Mesodermal cell (in vitro differentiated cells): ENCODE measurements around the gene SGK2.

Experiments used
- H3K27ac ChIP-seq: 2 replicates; pipeline ENCODE4 v1.7.0; 2013; ENCODE audit warnings: mild to moderate bottlenecking, low read depth, low read length, moderate library complexity; ENCODE audit not compliant: severe bottlenecking
- H3K36me3 ChIP-seq: 2 replicates; pipeline ENCODE4 v1.7.1; 2013; ENCODE audit warnings: mild to moderate bottlenecking, low read length, moderate library complexity; ENCODE audit not compliant: control insufficient read depth, insufficient read depth
- H3K4me1 ChIP-seq: one replicate; pipeline ENCODE4 v1.7.1; 2013; ENCODE audit warnings: mild to moderate bottlenecking, low read length; ENCODE audit not compliant: insufficient read depth, control insufficient read depth, poor library complexity, severe bottlenecking
- H3K4me3 ChIP-seq: 2 replicates; pipeline ENCODE4 v1.7.0; 2013; ENCODE audit warnings: low read length, control low read depth, mild to moderate bottlenecking; ENCODE audit not compliant: insufficient read depth, poor library complexity, severe bottlenecking; ENCODE audit errors: extremely low read depth
- H3K9me3 ChIP-seq: 2 replicates; pipeline ENCODE4 v1.7.1; 2013; ENCODE audit warnings: mild to moderate bottlenecking, low read length, moderate library complexity; ENCODE audit not compliant: control insufficient read depth
- WGBS, 2 experiments: methylation state at CpG; one replicate each; pipeline ENCODE4 v1.1.5; 2013; ENCODE audit warnings: missing lambda C conversion rate in 2 of 2; ENCODE audit not compliant: insufficient coverage in 2 of 2; 5-methylcytosine and 5-hydroxymethylcytosine counted together

Gene SGK2

DNA sequence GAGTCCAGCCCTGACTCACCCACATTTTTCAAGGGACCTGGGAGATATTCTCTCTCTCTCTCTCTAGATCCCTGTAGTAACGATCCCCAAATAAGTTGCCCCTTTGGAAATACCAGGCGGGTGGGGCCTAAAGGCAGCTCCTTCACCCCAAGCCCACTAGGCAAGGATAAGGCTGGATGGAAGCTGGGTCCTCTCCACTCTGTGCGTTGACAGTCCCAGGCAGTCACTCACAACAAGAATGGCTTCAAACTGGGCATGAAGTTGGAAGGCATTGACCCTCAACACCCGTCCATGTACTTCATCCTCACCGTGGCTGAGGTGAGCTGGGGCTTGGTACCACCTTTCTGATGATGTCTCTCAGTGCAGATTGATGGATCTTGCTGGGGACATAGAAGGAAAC, 29.8 kb upstream of the SGK2 start:
- Histone ChIP-seq H3K9me3 (no peaks in the 10 kb centered on the region), H3K4me3 (no peak overlapping the region), H3K4me1 (no peaks in the 10 kb centered on the region), H3K36me3 (no peaks in the 10 kb centered on the region), H3K27ac (no peak overlapping the region)
- WGBS, 2 experiments, result 83 to 100% methylated on average over 2 to 3 of the region's 5 CpGs

DNA sequence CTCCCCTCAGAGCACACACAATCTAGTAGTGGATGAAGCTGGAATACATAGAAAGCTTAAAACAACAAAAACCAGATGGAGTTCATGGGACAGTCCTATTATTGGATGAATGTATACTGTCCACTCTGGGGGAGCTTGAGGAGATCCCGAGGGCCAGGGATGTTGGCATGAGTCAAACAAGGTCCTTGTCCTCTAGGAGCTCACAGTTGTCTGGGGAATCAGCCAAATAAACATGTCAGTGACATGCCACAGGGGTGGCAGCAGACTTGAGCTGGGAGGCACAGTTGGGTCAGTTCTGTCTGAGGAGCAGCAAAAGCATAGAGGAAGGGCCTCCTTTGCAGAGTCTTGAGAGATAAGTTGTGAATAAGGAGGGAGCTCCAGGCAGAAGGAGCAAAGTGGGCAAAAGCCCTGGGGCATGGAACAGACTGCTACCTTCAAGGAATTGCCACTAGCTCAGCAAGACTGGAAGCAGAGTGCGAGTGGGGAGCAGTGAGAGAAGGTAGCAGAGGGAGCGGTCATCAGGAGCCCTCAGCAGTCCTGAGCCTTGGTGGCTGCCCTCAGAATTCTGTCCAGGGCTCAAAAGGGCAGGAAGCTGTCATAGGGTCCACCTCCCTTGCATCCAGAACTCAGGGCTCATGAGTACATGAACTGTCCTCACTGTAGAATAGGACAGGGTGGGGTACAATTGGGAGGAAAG, 29.2 kb upstream of the SGK2 start:
- Histone ChIP-seq H3K27ac (no peak overlapping the region), H3K36me3 (no peaks in the 10 kb centered on the region), H3K4me1 (no peaks in the 10 kb centered on the region), H3K9me3 (no peaks in the 10 kb centered on the region), H3K4me3 (no peak overlapping the region)
- WGBS, 2 experiments, result 87 to 97% methylated on average over 3 of the region's 3 CpGs

DNA sequence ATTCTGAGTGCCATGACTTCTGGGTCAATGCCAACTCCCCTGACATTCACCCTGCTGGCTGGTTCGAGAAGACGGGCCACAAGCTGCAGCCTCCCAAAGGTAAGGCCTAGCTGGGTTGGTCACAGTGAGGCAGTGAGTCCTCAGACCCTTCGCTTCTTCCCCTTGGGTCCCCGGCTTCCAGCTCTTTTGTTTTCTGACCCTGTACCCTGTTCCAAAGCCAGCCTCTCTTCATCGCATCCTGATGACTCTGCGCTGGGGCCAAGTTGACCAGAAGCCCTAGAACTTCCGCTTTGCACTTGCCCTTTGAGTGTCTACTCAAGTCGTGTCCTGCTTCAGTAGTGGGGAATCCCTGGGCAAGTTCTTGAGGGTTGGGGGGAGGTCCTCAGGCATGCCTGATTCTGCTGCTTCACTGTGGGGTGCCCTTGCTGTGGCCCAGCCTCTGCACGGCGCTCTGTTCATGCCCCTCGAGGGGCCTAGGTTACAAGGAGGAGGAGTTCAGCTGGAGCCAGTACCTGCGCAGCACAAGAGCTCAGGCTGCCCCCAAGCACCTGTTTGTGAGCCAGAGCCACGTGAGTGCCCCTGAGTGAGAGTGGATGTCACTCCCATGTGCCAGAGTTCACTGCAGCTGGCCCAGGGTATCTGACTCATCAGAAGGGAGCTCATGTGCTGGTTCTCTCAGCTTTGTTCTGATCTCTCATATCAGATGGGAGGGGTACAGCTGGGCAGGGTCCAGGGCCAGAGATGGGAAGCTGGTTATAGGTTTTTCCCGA, 28.3 kb upstream of the SGK2 start:
- Histone ChIP-seq H3K27ac (no peak overlapping the region), H3K9me3 (no peaks in the 10 kb centered on the region), H3K36me3 (no peaks in the 10 kb centered on the region), H3K4me3 (no peak overlapping the region), H3K4me1 (no peaks in the 10 kb centered on the region)
- 94 to 95% methylated on average over 9 to 13 of the region's 14 CpGs for WGBS, 2 experiments

DNA sequence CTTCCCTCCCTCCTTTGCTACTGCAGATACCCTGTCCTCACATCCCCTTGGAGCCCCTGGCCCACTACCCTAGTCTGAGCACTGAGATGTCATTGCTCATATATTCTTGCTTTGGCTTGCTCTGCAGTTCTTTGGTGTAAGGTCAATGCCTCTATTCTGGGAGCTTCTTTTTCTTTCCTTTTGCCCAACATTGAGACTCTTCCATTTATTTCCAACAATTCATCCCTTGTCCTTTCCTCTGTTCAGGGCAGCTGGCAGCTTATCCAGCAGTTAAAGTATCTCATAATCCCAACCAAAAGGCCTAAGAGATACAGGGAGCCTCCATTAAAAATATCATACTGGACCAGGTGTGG, 27.8 kb upstream of the SGK2 start:
- H3K4me3 ChIP-seq, result no peak overlapping the region
- H3K4me1 ChIP-seq, result no peaks in the 10 kb centered on the region
- H3K27ac ChIP-seq, result no peak overlapping the region
- no peaks in the 10 kb centered on the region for H3K9me3 ChIP-seq
- H3K36me3 ChIP-seq, result no peaks in the 10 kb centered on the region

- Histone ChIP-seq H3K9me3 (no peaks in the 10 kb centered on the region), H3K4me1 (no peaks in the 10 kb centered on the region), H3K4me3 (no peak overlapping the region), H3K36me3 (no peaks in the 10 kb centered on the region), H3K27ac (no peak overlapping the region)
- WGBS, 2 experiments, result 88 to 98% methylated on average over 3 to 6 of the region's 9 CpGs
Measured at GRCh38 chr20:43532416-43533055, 26.3 kb upstream of the SGK2 start.

DNA sequence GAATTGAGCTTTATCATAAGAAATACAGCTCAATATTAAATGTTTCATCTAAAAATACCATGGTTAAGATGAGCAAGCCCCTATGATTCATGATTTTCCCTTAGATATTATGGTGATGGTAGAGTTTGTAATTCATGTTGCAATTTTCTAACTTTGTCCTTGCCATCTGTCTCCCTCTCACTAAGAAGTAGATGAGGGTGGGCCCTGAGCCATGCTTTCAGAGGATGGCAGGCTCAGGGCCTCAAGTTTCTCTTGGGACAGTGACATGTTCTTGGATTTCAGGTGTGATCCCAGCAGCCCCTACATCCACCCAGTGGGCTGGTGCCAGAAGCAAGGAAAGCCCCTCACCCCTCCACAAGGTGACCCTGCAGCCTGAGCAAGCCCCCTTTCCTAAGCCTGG, 25.8 kb upstream of the SGK2 start:
- Histone ChIP-seq H3K4me3 (no peak overlapping the region), H3K27ac (no peak overlapping the region), H3K9me3 (no peaks in the 10 kb centered on the region), H3K4me1 (no peaks in the 10 kb centered on the region), H3K36me3 (no peaks in the 10 kb centered on the region)

GRCh38 chr20:43534016-43534415, 24.8 kb upstream of the SGK2 start:
- Histone ChIP-seq H3K27ac (no peak overlapping the region), H3K9me3 (no peaks in the 10 kb centered on the region), H3K36me3 (no peaks in the 10 kb centered on the region), H3K4me3 (no peak overlapping the region), H3K4me1 (no peaks in the 10 kb centered on the region)
- WGBS, 2 experiments, result 93 to 97% methylated on average over 6 to 7 of the region's 7 CpGs

DNA sequence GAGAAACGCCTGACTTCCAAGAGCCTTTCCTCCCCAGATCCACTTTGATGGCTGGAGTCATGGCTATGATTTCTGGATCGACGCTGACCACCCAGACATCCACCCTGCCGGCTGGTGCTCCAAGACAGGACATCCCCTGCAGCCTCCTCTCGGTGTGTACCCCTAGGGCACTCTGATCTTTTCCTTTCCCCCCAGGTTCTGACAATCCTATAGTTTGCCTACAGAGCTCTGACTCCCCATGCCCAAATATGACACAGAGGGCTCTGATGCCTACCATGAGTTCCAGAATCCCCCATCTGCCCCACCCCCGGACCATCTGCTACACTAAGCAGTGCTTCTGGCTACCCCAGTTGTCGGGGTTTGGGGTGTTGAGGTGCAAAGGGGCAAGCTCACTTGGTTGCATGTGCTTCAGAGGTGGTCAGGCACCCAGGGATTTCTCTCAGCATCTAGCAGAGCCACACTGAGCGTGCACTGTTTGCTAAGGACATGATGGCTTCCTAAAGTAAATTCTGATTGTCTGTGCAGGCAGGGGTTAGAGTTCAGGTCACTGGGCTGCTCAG, 24.0 kb upstream of the SGK2 start:
- Histone ChIP-seq H3K4me3 (no peak overlapping the region), H3K4me1 (no peaks in the 10 kb centered on the region), H3K36me3 (no peaks in the 10 kb centered on the region), H3K9me3 (no peaks in the 10 kb centered on the region), H3K27ac (no peak overlapping the region)
- 88 to 92% methylated on average over 5 to 7 of the region's 8 CpGs for WGBS, 2 experiments

DNA sequence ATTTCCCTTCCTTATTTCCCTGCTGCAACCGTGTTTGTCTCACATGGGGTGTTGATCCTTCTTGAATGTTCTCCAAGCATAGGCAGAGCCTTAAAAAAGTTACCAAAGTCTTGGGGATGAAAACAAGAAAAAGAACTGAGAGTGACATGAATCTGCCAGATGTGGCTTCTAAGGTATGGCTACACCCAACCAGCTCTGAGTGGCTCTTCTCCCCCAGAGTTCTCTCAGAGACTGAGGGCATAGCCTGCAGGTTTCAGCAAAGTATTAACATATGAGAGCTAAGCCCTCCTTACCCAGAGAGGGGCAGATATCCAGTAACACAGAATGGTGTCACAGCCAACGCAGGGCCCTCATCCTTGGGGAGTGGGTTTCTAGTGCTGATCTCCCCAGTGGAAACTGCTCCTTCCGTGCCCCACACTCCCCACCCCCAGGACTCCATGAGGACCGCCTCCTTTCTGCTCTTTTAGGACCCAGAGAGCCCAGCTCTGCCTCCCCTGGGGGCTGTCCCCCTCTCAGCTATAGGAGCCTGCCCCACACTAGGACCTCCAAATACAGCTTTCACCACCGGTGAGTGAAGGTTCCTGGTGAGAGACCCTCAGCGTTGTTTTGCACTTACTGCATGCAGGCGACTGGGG, 23.3 kb upstream of the SGK2 start:
- no peaks in the 10 kb centered on the region for H3K9me3 ChIP-seq
- 74 to 89% methylated on average over 3 to 5 of the region's 7 CpGs for WGBS, 2 experiments
- no peaks in the 10 kb centered on the region for H3K36me3 ChIP-seq
- H3K27ac ChIP-seq, result no peak overlapping the region
- H3K4me3 ChIP-seq, result no peak overlapping the region
- no peaks in the 10 kb centered on the region for H3K4me1 ChIP-seq

GRCh38 chr20:43536041-43536816, 22.6 kb upstream of the SGK2 start:
- Histone ChIP-seq H3K4me3 (no peak overlapping the region), H3K4me1 (no peaks in the 10 kb centered on the region), H3K9me3 (no peaks in the 10 kb centered on the region), H3K36me3 (no peaks in the 10 kb centered on the region), H3K27ac (no peak overlapping the region)
- 93% methylated on average over 18 to 19 of the region's 19 CpGs for WGBS, 2 experiments
